Muscle of leg (tissue), 11 donors: ENCODE data around the gene SLC25A4. TPM values are rescaled to one million over a fixed set of nuclear protein-coding genes. Genes with fewer than 3 reads are reported as not detected.

Experiments used
- DNase-seq: peaks from one replicate; pipeline ENCODE4 v3.0.0; 2013
- H3K27ac ChIP-seq: one replicate; pipeline ENCODE4 v1.5.1; 2013; ENCODE audit warnings: mild to moderate bottlenecking, low read length, control low read depth
- H3K27me3 ChIP-seq: one replicate; pipeline ENCODE4 v1.6.1; 2013; ENCODE audit warnings: low read length; ENCODE audit not compliant: control insufficient read depth, insufficient read depth
- H3K36me3 ChIP-seq: one replicate; pipeline ENCODE4 v1.6.1; 2013; ENCODE audit warnings: low read length; ENCODE audit not compliant: control insufficient read depth, insufficient read depth
- H3K4me1 ChIP-seq: one replicate; pipeline ENCODE4 v1.6.1; 2013; ENCODE audit warnings: low read length; ENCODE audit not compliant: control insufficient read depth, insufficient read depth
- H3K4me3 ChIP-seq: one replicate; pipeline ENCODE4 v1.5.1; 2013; ENCODE audit warnings: low read length, control low read depth
- H3K9me3 ChIP-seq: replicated peaks from 2 replicates; pipeline ENCODE4 v1.6.1; 2013; ENCODE audit warnings: low read depth, low read length; ENCODE audit not compliant: control insufficient read depth
- whole genome bisulfite sequencing: methylation state at CpG from one replicate; pipeline ENCODE4 v1.1.5; 2013; ENCODE audit warnings: missing lambda C conversion rate; ENCODE audit not compliant: insufficient coverage; 5-methylcytosine and 5-hydroxymethylcytosine counted together
- polyA plus RNA-seq, 8 donors: library from polyadenylated mRNA; unstranded; fragments of 120-200 nt; gene quantifications; one replicate each; pipeline versions ENCODE4 v1.2.1 to v1.2.3, GENCODE V29; 2013; ENCODE audit warnings: inconsistent platforms in 1 of 8, low replicate concordance in 1 of 8; ENCODE audit not compliant: insufficient read length in 8 of 8, insufficient read depth in 1 of 8
- total RNA-seq: library from RNA; stranded (reverse); fragments of 120-200 nt; gene quantifications from one replicate; pipeline ENCODE4 v1.2.4, GENCODE V29; 2013

Gene SLC25A4
- total and polyA plus RNA-seq, 9 donors: 61.0 to 158 (median 120) TPM

DNA sequence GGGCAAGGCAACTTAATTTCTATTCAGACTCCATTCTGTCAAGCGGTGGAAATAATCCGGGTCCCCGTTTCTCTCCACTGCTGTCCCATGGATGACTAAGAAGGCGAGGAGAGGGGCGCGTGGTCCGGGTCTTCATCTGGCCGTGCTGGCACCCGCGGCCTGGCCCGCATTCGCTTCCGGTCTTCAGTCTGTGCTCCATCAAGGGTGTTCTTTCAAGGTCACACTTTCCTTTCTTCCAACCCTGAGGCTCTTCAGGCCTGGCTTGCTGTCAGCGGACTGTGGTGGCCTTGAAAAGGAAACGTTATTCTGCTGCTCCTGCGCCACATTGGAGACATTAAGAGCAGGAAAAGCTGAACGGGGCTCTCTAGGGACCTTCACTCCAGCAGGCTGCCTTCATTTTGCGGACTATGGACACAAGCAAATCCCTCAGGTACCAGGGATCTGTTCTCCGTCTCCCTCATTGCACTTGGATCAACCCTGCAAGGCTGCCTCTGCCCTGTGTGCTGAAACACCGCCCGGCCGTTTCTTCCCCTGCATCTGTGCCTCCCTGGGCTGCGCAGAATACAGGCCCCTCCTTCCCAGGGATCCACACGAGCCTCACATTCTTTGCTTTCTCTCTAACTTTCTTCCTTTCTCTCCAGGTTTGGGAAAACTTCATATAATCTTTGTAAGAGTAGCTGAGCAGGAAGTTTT is 5.7 kb upstream of the SLC25A4 start:
- H3K9me3 ChIP-seq: no peaks in the 10 kb centered on the region
- H3K27ac ChIP-seq: no peak overlapping the region
- no peak for DNase-seq
- no peak overlapping the region for H3K4me3 ChIP-seq
- WGBS: 64% methylated on average over 21 of the region's 24 CpGs
- no peaks in the 10 kb centered on the region for H3K27me3 ChIP-seq
- H3K4me1 ChIP-seq: peaks cover 4% of the 10 kb centered on the region
- no peaks in the 10 kb centered on the region for H3K36me3 ChIP-seq

- H3K4me1 ChIP-seq: peaks cover 9% of the 10 kb centered on the region
- H3K36me3 ChIP-seq: no peaks in the 10 kb centered on the region
- no peak overlapping the region for H3K4me3 ChIP-seq
- H3K9me3 ChIP-seq: no peaks in the 10 kb centered on the region
- DNase-seq: peak; percentile 52
- 84% methylated on average over 7 of the region's 10 CpGs for WGBS
- no peaks in the 10 kb centered on the region for H3K27me3 ChIP-seq
- no peak overlapping the region for H3K27ac ChIP-seq
Observed at GRCh38 chr4:185138161-185138560, 4.9 kb upstream of the SLC25A4 start.

DNA sequence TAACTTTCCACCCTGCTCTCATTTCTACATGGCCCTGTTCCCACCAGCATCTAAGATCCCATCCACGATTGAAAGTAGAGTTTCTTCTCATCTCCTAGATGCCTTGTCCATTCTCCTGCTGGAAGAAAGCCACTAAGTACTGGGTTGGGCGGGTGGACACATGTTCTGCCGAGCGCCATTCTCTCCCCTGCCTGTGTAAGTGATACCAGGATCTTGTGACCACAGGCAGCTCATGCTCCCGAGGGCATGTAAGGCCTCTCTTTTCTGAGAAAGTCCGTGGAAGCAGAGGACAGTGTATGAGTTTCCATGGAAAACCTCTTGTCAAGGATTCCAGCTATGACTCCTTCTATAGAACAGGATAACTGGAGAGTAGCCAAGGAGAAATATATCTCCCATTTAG is 3.3 kb upstream of the SLC25A4 start:
- 51% methylated on average over 4 of the region's 6 CpGs for WGBS
- Histone ChIP-seq H3K4me1 (peaks cover 11% of the 10 kb centered on the region), H3K9me3 (no peaks in the 10 kb centered on the region), H3K27me3 (no peaks in the 10 kb centered on the region), H3K4me3 (no peak overlapping the region), H3K27ac (no peak overlapping the region), H3K36me3 (peaks cover 2% of the 10 kb centered on the region)
- peak; percentile 32 for DNase-seq

- 90% methylated on average over 3 of the region's 6 CpGs for WGBS
Observed at GRCh38 chr4:185141777-185142176, 1.3 kb upstream of the SLC25A4 start.

DNA sequence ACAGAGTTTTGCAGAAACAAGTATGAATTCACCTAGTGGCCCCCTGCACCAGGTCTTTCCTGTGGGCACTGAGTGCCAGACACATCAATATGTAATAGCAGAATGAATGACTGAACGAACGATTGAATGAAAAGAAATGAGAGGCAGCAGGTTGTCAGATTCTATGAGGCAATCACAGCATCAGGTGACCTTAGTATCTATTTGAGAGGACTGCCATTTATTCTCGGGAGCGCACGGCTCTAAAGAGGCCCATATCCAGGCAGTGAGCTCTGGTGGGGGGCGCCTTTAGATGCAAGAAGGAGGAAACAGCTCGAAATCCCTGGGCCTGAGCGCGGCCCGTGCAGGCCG is 528 bp upstream of the SLC25A4 start:
- H3K36me3 ChIP-seq: peaks cover 16% of the 10 kb centered on the region
- H3K9me3 ChIP-seq: no peaks in the 10 kb centered on the region
- peak overlapping the region; percentile 65 for H3K4me3 ChIP-seq
- H3K27me3 ChIP-seq: no peaks in the 10 kb centered on the region
- peak overlapping the region; percentile 80 for H3K27ac ChIP-seq
- 6% methylated on average over 11 of the region's 11 CpGs for WGBS
- no peak for DNase-seq
- peaks cover 17% of the 10 kb centered on the region for H3K4me1 ChIP-seq

More at GRCh38 chr4:185141777-185142176, 1.3 kb upstream of the SLC25A4 start:
- Histone ChIP-seq H3K27ac (no peak overlapping the region), H3K4me3 (no peak overlapping the region), H3K36me3 (peaks cover 16% of the 10 kb centered on the region), H3K27me3 (no peaks in the 10 kb centered on the region), H3K4me1 (peaks cover 19% of the 10 kb centered on the region), H3K9me3 (no peaks in the 10 kb centered on the region)
- no peak for DNase-seq

GRCh38 chr4:185143601-185143969 is 519 bp downstream of the SLC25A4 start:
- Histone ChIP-seq H3K4me1 (peaks cover 17% of the 10 kb centered on the region), H3K9me3 (no peaks in the 10 kb centered on the region), H3K36me3 (peaks cover 19% of the 10 kb centered on the region), H3K27me3 (no peaks in the 10 kb centered on the region), H3K4me3 (peak overlapping the region; percentile 24), H3K27ac (no peak overlapping the region)
- WGBS: 2% methylated on average over 25 of the region's 30 CpGs
- peak; percentile 66 for DNase-seq

- Histone ChIP-seq H3K9me3 (no peaks in the 10 kb centered on the region), H3K4me3 (no peak overlapping the region), H3K36me3 (peaks cover 19% of the 10 kb centered on the region), H3K27me3 (no peaks in the 10 kb centered on the region), H3K4me1 (peaks cover 17% of the 10 kb centered on the region), H3K27ac (no peak overlapping the region)
- 96% methylated on average over 12 of the region's 16 CpGs for WGBS
- no peak for DNase-seq
Observed at GRCh38 chr4:185144601-185145240, 1.7 kb downstream of the SLC25A4 start.

GRCh38 chr4:185145572-185145971 is 2.5 kb downstream of the SLC25A4 start:
- 77% methylated on average over 9 of the region's 13 CpGs for WGBS
- Histone ChIP-seq H3K4me1 (peaks cover 17% of the 10 kb centered on the region), H3K4me3 (no peak overlapping the region), H3K27ac (no peak overlapping the region), H3K36me3 (peaks cover 21% of the 10 kb centered on the region), H3K27me3 (no peaks in the 10 kb centered on the region), H3K9me3 (no peaks in the 10 kb centered on the region)
- DNase-seq: peak; percentile 50

DNA sequence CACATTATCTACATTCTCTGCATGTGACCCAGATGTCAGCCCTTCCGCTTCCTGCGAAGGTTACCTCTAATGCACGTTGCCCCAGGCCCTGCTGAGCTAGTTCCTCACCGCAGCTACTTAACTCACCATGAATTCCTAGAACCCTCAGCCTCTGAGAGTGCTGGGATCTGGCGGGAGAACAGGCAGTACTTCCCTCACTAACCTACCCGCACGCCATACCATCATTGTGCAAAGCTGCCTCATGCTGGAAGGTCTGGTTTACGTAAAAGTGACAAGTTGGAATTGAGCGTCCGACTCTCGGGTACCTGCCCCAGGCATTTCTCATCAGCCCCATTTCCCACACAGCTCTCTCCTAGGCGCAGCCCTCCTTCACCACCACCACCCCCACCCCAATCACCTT is 6.3 kb downstream of the SLC25A4 start:
- H3K36me3 ChIP-seq: peaks cover 21% of the 10 kb centered on the region
- 82% methylated on average over 12 of the region's 12 CpGs for WGBS

DNA sequence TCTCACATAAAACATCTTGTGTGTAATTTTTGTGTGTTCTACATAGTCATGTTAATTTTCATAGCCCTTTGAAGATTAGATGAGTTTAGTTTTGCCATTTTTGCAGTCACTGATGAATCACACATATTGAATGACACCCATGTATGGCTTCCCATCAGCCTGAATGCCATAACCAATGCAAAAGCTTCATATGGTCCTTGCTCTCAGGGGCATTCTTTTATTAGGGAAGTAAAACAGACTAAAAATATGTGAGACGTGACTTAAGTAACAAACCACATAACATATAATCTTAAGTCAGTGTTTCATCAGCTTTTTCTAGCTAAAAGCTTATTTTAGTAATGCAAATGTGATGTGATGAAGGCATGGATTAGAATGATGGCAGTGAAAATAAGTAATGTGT is 8.2 kb downstream of the SLC25A4 start:
- no peaks in the 10 kb centered on the region for H3K9me3 ChIP-seq
- no peak overlapping the region for H3K4me3 ChIP-seq
- peaks cover 7% of the 10 kb centered on the region for H3K36me3 ChIP-seq
- no peak for DNase-seq
- H3K27ac ChIP-seq: no peak overlapping the region
- WGBS: no CpG with 5 or more reads among the region's 1 CpG
- no peaks in the 10 kb centered on the region for H3K27me3 ChIP-seq
- no peaks in the 10 kb centered on the region for H3K4me1 ChIP-seq

More for the DNA sequence above, 6.3 kb downstream of the SLC25A4 start:
- H3K27me3 ChIP-seq: no peaks in the 10 kb centered on the region
- H3K9me3 ChIP-seq: no peaks in the 10 kb centered on the region
- H3K27ac ChIP-seq: no peak overlapping the region
- H3K4me3 ChIP-seq: no peak overlapping the region
- DNase-seq: no peak
- peaks cover 10% of the 10 kb centered on the region for H3K4me1 ChIP-seq
